ENCODE measurements around the gene FLT3LG.

GRCh38 chr19:49442354-49442753, 31.7 kb upstream of the FLT3LG start:
- TF ChIP-seq POLR2AphosphoS5 (IDR thresholded peaks at IDR 0.05; ENCODE audit: low read depth) (no peak), ZNF331 (CRISPR knock-in tag; IDR thresholded peaks at IDR 0.05; ENCODE audit: low read depth) (no peak), EZH2 (IDR thresholded peaks at IDR 0.05; ENCODE audit: low read depth, unreplicated experiment) (no peak), REST (IDR thresholded peaks at IDR 0.05; ENCODE audit: unreplicated experiment) (no peak), STAT1 (IDR thresholded peaks at IDR 0.05; ENCODE audit: unreplicated experiment) (no peak), JUNB (IDR thresholded peaks at IDR 0.05; ENCODE audit: unreplicated experiment) (no peak), NANOG (IDR thresholded peaks at IDR 0.05; ENCODE audit: borderline replicate concordance) (no peak), ETS1 (IDR thresholded peaks at IDR 0.05) (no peak), EZH2phosphoT487 (IDR thresholded peaks at IDR 0.05; ENCODE audit: unreplicated experiment) (no peak), CREB1 (CRISPR knock-in tag; IDR thresholded peaks at IDR 0.05; ENCODE audit: low read depth) (no peak)
- TF ChIP-seq, protein P1, sequence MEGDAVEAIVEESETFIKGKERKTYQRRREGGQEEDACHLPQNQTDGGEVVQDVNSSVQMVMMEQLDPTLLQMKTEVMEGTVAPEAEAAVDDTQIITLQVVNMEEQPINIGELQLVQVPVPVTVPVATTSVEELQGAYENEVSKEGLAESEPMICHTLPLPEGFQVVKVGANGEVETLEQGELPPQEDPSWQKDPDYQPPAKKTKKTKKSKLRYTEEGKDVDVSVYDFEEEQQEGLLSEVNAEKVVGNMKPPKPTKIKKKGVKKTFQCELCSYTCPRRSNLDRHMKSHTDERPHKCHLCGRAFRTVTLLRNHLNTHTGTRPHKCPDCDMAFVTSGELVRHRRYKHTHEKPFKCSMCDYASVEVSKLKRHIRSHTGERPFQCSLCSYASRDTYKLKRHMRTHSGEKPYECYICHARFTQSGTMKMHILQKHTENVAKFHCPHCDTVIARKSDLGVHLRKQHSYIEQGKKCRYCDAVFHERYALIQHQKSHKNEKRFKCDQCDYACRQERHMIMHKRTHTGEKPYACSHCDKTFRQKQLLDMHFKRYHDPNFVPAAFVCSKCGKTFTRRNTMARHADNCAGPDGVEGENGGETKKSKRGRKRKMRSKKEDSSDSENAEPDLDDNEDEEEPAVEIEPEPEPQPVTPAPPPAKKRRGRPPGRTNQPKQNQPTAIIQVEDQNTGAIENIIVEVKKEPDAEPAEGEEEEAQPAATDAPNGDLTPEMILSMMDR (conservative IDR thresholded peaks at IDR 0.05; ENCODE audit: low read depth in 2 of 2), result no peak
